AG04449 (cell line): Measurements from ENCODE around the gene C9orf40.

ENCODE experiments used
- CTCF ChIA-PET: fragments of 350-600 bp; formaldehyde crosslinking; extraction: SDS; loops from one replicate; lab custom pipeline; 2021; ENCODE audit warnings: antibody characterized with exemption; lab: Yijun Ruan, JAX
- POLR2A ChIA-PET: fragments of 400-600, 350-600 bp; formaldehyde crosslinking; extraction: SDS; loops from one replicate; lab custom pipeline; 2020; ENCODE audit warnings: antibody characterized with exemption, inconsistent platforms; lab: Yijun Ruan, JAX
- DNase-seq: peaks from one replicate; pipeline ENCODE4 v3.0.0-alpha.2; 2010; ENCODE audit warnings: low read depth, low spot score
- H3K4me3 ChIP-seq: 2 replicates; pipeline ENCODE4 v1.5.1; 2011; ENCODE audit warnings: low read depth, mild to moderate bottlenecking, control low read depth, low read length
- CTCF ChIP-seq: IDR thresholded peaks from one replicate; pipeline ENCODE4 v1.5.1; 2011; ENCODE audit warnings: mild to moderate bottlenecking, moderate library complexity, low read length, control low read depth, inconsistent platforms; ENCODE audit not compliant: insufficient read depth; ENCODE audit errors: missing control alignments

The C9orf40 gene

GRCh38 chr9:74921737-74922136, 31.0 kb downstream of the C9orf40 start:
- DNase-seq: no peak
- POLR2A ChIA-PET: no interaction called here
- CTCF ChIA-PET: interaction anchor here (1.4 kb wide), 1 partner anchor 31 kb away, joined by 3 read pairs; the partner anchor contains the start of gene C9orf40
- TF ChIP-seq CTCF: no peak
- no peak overlapping the region for H3K4me3 ChIP-seq

DNA sequence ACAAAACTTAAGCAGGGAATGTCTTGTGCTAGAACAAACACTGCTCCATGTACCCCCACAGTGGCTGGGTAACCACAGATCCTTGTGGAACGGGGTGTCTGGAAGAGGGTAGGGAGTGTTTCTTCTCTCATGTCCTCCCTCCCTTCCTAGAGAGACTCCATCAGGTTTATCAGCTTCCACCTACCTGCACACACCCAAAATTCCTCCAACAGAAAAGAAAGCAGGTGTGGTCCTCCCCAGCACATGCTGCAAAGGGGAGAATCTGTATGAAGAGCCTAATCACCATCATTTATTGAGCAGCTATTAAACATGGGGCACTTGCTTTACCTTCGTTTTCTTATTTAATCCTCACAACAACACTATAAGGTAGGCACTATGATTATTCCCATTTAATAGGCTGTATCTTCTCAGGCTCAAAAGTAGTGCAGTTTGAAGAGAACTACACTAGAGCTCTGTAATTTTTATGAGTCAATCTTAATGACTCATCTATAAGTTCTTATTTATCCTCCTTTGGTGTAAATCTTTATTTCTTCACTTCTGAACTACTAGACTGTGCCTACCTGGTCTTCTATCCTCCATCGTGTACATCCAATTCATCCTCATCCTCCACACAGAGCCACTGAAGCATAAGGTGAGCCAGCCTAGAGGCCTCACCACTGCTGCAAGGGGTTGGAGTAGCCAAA, 31.6 kb downstream of the C9orf40 start:
- no peak for DNase-seq
- ChIA-PET POLR2A (no interaction called here), CTCF (interaction anchor here (1.4 kb wide), 1 partner anchor 31 kb away, joined by 3 read pairs; the partner anchor contains the start of gene C9orf40)
- TF ChIP-seq CTCF: no peak
- no peak overlapping the region for H3K4me3 ChIP-seq

- no peak for TF ChIP-seq CTCF
- no peak for DNase-seq
- H3K4me3 ChIP-seq: no peak overlapping the region
- POLR2A ChIA-PET: no interaction called here
- CTCF ChIA-PET: no interaction called here
These were observed 42.7 kb downstream of the C9orf40 start for GRCh38 chr9:74910036-74910435.

DNA sequence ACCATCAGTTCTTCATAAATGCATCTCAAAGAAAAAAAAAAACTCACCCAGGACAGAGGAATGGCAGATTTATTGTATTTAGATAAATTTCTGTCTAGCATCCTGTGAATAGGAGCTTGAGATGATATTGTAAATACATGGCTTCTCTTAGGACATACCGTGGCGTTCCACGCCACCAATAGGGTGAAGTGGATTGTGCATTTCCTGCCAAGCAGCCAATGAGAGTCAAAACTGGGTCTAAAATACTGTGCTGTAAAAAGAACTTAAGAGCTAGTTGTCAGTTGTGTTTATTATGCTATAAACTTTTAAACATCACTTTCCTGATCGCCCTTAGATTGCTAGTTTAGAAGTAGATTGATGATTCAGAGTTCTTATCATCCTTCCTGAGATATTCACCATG, 44.0 kb downstream of the C9orf40 start:
- ChIA-PET POLR2A (no interaction called here), CTCF (no interaction called here)
- no peak for DNase-seq
- TF ChIP-seq CTCF: no peak
- H3K4me3 ChIP-seq: no peak overlapping the region

DNA sequence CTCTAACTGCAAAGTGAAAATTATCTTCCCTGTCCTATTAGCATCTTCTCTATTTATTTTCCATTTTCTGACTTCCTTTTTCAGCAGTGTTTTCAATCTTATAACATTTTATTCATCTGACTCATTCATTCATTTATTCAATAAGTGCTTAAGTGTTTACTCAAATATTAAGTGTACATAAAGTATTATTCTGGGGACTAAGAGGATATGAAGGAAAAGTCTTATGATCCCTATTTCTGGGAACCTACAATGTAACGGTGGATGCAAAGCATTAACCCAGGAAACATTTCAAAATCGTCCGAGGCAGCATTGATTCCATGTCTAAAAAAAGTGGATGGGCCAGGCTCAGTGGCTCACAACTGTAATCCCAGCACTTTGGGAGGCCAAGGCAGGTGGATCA, 45.6 kb downstream of the C9orf40 start:
- no peak for DNase-seq
- TF ChIP-seq CTCF: no peak
- ChIA-PET POLR2A (no interaction called here), CTCF (no interaction called here)
- no peak overlapping the region for H3K4me3 ChIP-seq

GRCh38 chr9:74901001-74901400, 51.7 kb downstream of the C9orf40 start:
- CTCF ChIA-PET: no interaction called here
- no peak for DNase-seq
- no peak for TF ChIP-seq CTCF
- POLR2A ChIA-PET: no interaction called here
- H3K4me3 ChIP-seq: no peak overlapping the region
